Measurements from ENCODE around the gene PLBD2. TPM values are rescaled to one million over a fixed set of nuclear protein-coding genes. Genes with fewer than 3 reads are reported as not detected.

PLBD2 gene
- total RNA-seq, 1 donor from 2014 or later: 52.2 TPM

GRCh38 chr12:113341535-113341934 lies 16.9 kb upstream of the PLBD2 start:
- no peak for FAIRE-seq
- H3K27ac Mint-ChIP-seq (ENCODE audit: unreplicated experiment): no peak overlapping the region

GRCh38 chr12:113345318-113345717 lies 13.1 kb upstream of the PLBD2 start:
- Mint-ChIP-seq H3K4me3 (ENCODE audit: unreplicated experiment) (no peak overlapping the region), H3K36me3 (ENCODE audit: low read depth, unreplicated experiment) (peaks cover 2% of the 10 kb centered on the region), H3K27me3 (ENCODE audit: low read depth, unreplicated experiment) (peaks cover 12% of the 10 kb centered on the region), H3K4me1 (ENCODE audit: low read depth, unreplicated experiment) (no peaks in the 10 kb centered on the region), H3K9me3 (ENCODE audit: unreplicated experiment) (no peaks in the 10 kb centered on the region), H3K27ac (ENCODE audit: unreplicated experiment) (no peak overlapping the region)
- no peaks in the 10 kb centered on the region for H3K36me3 ChIP-seq (ENCODE audit: insufficient read depth, low read length)
- peaks cover 4% of the 10 kb centered on the region for H3K27me3 ChIP-seq (ENCODE audit: insufficient read depth, low read length)
- DNase-seq (ENCODE audit: low read depth): no peak
- H3K9ac ChIP-seq (ENCODE audit: low read length): no peak overlapping the region
- H3K79me2 ChIP-seq (ENCODE audit: insufficient read depth, low read length): no peaks in the 10 kb centered on the region
- no peak overlapping the region for H3K4me3 ChIP-seq (ENCODE audit: insufficient read depth, low read depth, low read length)
- H3K4me1 ChIP-seq (ENCODE audit: insufficient read depth, low read length): no peaks in the 10 kb centered on the region
- H3K9me3 ChIP-seq (ENCODE audit: insufficient read depth, low read depth, low read length): no peaks in the 10 kb centered on the region
- TF ChIP-seq EZH2 (IDR thresholded peaks at IDR 0.05; ENCODE audit: insufficient read depth, low read length) (no peak), CTCF (IDR thresholded peaks at IDR 0.05; ENCODE audit: insufficient read depth, low read depth, low read length) (no peak)
- no peak overlapping the region for H3K27ac ChIP-seq (ENCODE audit: low read depth, low read length)
- H2AFZ ChIP-seq (ENCODE audit: low read depth, low read length): no peak overlapping the region
- no peak overlapping the region for H3K4me2 ChIP-seq (ENCODE audit: low read length)
- FAIRE-seq: no peak
- no peaks in the 10 kb centered on the region for H4K20me1 ChIP-seq (ENCODE audit: insufficient read depth, low read length)

More at GRCh38 chr12:113341535-113341934, 16.9 kb upstream of the PLBD2 start:
- no peaks in the 10 kb centered on the region for H3K36me3 ChIP-seq (ENCODE audit: insufficient read depth, low read length)
- no peaks in the 10 kb centered on the region for H3K79me2 ChIP-seq (ENCODE audit: insufficient read depth, low read length)
- H3K9ac ChIP-seq (ENCODE audit: low read length): no peak overlapping the region
- Mint-ChIP-seq H3K27me3 (ENCODE audit: low read depth, unreplicated experiment) (peaks cover 20% of the 10 kb centered on the region), H3K4me3 (ENCODE audit: unreplicated experiment) (no peak overlapping the region), H3K36me3 (ENCODE audit: low read depth, unreplicated experiment) (peaks cover 2% of the 10 kb centered on the region), H3K9me3 (ENCODE audit: unreplicated experiment) (peaks cover 2% of the 10 kb centered on the region), H3K4me1 (ENCODE audit: low read depth, unreplicated experiment) (no peaks in the 10 kb centered on the region)
- H3K27ac ChIP-seq (ENCODE audit: low read depth, low read length): no peak overlapping the region
- H2AFZ ChIP-seq (ENCODE audit: low read depth, low read length): no peak overlapping the region
- no peak overlapping the region for H3K4me2 ChIP-seq (ENCODE audit: low read length)
- TF ChIP-seq EZH2 (IDR thresholded peaks at IDR 0.05; ENCODE audit: insufficient read depth, low read length) (no peak), CTCF (IDR thresholded peaks at IDR 0.05; ENCODE audit: insufficient read depth, low read depth, low read length) (no peak)
- no peaks in the 10 kb centered on the region for H3K9me3 ChIP-seq (ENCODE audit: insufficient read depth, low read depth, low read length)
- H3K4me1 ChIP-seq (ENCODE audit: insufficient read depth, low read length): no peaks in the 10 kb centered on the region
- H3K4me3 ChIP-seq (ENCODE audit: insufficient read depth, low read depth, low read length): no peak overlapping the region
- peaks cover 4% of the 10 kb centered on the region for H3K27me3 ChIP-seq (ENCODE audit: insufficient read depth, low read length)
- H4K20me1 ChIP-seq (ENCODE audit: insufficient read depth, low read length): no peaks in the 10 kb centered on the region
- no peak for DNase-seq (ENCODE audit: low read depth)

- TF ChIP-seq EZH2 (IDR thresholded peaks at IDR 0.05; ENCODE audit: insufficient read depth, low read length) (no peak), CTCF (IDR thresholded peaks at IDR 0.05; ENCODE audit: insufficient read depth, low read depth, low read length) (no peak)
- no peak overlapping the region for H3K4me2 ChIP-seq (ENCODE audit: low read length)
- no peaks in the 10 kb centered on the region for H3K4me1 ChIP-seq (ENCODE audit: insufficient read depth, low read length)
- H3K4me3 ChIP-seq (ENCODE audit: insufficient read depth, low read depth, low read length): no peak overlapping the region
- Mint-ChIP-seq H3K4me3 (ENCODE audit: unreplicated experiment) (no peak overlapping the region), H3K27me3 (ENCODE audit: low read depth, unreplicated experiment) (peaks cover 8% of the 10 kb centered on the region), H3K4me1 (ENCODE audit: low read depth, unreplicated experiment) (no peaks in the 10 kb centered on the region), H3K27ac (ENCODE audit: unreplicated experiment) (no peak overlapping the region), H3K36me3 (ENCODE audit: low read depth, unreplicated experiment) (peaks cover 2% of the 10 kb centered on the region), H3K9me3 (ENCODE audit: unreplicated experiment) (no peaks in the 10 kb centered on the region)
- H3K27me3 ChIP-seq (ENCODE audit: insufficient read depth, low read length): peaks cover 4% of the 10 kb centered on the region
- no peaks in the 10 kb centered on the region for H3K9me3 ChIP-seq (ENCODE audit: insufficient read depth, low read depth, low read length)
- no peak overlapping the region for H3K9ac ChIP-seq (ENCODE audit: low read length)
- no peaks in the 10 kb centered on the region for H4K20me1 ChIP-seq (ENCODE audit: insufficient read depth, low read length)
- no peaks in the 10 kb centered on the region for H3K79me2 ChIP-seq (ENCODE audit: insufficient read depth, low read length)
- FAIRE-seq (no peak), DNase-seq (ENCODE audit: low read depth) (no peak)
- no peak overlapping the region for H3K27ac ChIP-seq (ENCODE audit: low read depth, low read length)
- H3K36me3 ChIP-seq (ENCODE audit: insufficient read depth, low read length): no peaks in the 10 kb centered on the region
- H2AFZ ChIP-seq (ENCODE audit: low read depth, low read length): no peak overlapping the region
Observed at GRCh38 chr12:113346353-113346752, 12.0 kb upstream of the PLBD2 start.

Measured in astrocyte (in vitro differentiated cells and primary cell).